H9 (cell line): ENCODE data around the gene PDE6G. TPM values are rescaled to one million over a fixed set of nuclear protein-coding genes. Genes with fewer than 3 reads are reported as not detected.
A peak's percentile ranks its signal among the peaks of the same experiment; 100 is the strongest.

Experiments
- DNase-seq: peaks from one replicate; pipeline ENCODE4 v3.0.0-alpha.2; 2017
- H2AFZ ChIP-seq: one replicate; pipeline ENCODE4 v1.6.1; 2013; ENCODE audit warnings: mild to moderate bottlenecking, low read length, control low read depth, moderate library complexity
- H2AK5ac ChIP-seq: 2 replicates; pipeline ENCODE4 v1.6.1; 2013; ENCODE audit warnings: low read length, control low read depth, mixed read lengths; ENCODE audit not compliant: insufficient read length
- H2BK120ac ChIP-seq: one replicate; pipeline ENCODE4 v1.6.1; 2013; ENCODE audit warnings: low read depth, mild to moderate bottlenecking, low read length, control low read depth, inconsistent platforms; ENCODE audit not compliant: poor library complexity, severe bottlenecking
- H2BK12ac ChIP-seq: 2 replicates; pipeline ENCODE4 v1.6.1; 2013; ENCODE audit warnings: low read length, control low read depth, mixed read lengths, low read depth; ENCODE audit not compliant: insufficient read length
- H2BK15ac ChIP-seq: 2 replicates; pipeline ENCODE4 v1.6.1; 2013; ENCODE audit warnings: low read depth, low read length, control low read depth
- H2BK20ac ChIP-seq: one replicate; pipeline ENCODE4 v1.6.1; 2013; ENCODE audit warnings: low read depth, mild to moderate bottlenecking, low read length, control low read depth, inconsistent platforms; ENCODE audit not compliant: poor library complexity, severe bottlenecking
- H2BK5ac ChIP-seq: 2 replicates; pipeline ENCODE4 v1.6.1; 2013; ENCODE audit warnings: low read length, control low read depth, mixed read lengths; ENCODE audit not compliant: insufficient read length
- H3K14ac ChIP-seq: 2 replicates; pipeline ENCODE4 v1.6.1; 2013; ENCODE audit warnings: low read length, control low read depth; ENCODE audit not compliant: insufficient read depth
- H3K18ac ChIP-seq: 2 replicates; pipeline ENCODE4 v1.6.1; 2013; ENCODE audit warnings: low read depth, mild to moderate bottlenecking, mixed read lengths, low read length, control low read depth; ENCODE audit not compliant: insufficient read length
- H3K23ac ChIP-seq: 2 replicates; pipeline ENCODE4 v1.6.1; 2013; ENCODE audit warnings: low read length, control low read depth, mixed read lengths, low read depth; ENCODE audit not compliant: insufficient read length
- H3K23me2 ChIP-seq: 2 replicates; pipeline ENCODE4 v1.6.1; 2013; ENCODE audit warnings: low read depth, mild to moderate bottlenecking, mixed read lengths, low read length, control low read depth; ENCODE audit not compliant: insufficient read length, poor library complexity, severe bottlenecking
- H3K27ac ChIP-seq: 2 replicates; pipeline ENCODE4 v1.5.1; 2013; ENCODE audit warnings: low read length, control low read depth, mixed read lengths, low read depth; ENCODE audit not compliant: insufficient read length
- H3K27me3 ChIP-seq: 2 replicates; pipeline ENCODE4 v1.6.1; 2013; ENCODE audit warnings: low read length, control low read depth, inconsistent platforms; ENCODE audit not compliant: insufficient read depth
- H3K4ac ChIP-seq: 2 replicates; pipeline ENCODE4 v1.6.1; 2013; ENCODE audit warnings: low read depth, mild to moderate bottlenecking, control low read depth, inconsistent platforms, low read length, moderate library complexity
- H3K4me1 ChIP-seq: 2 replicates; pipeline ENCODE4 v1.6.1; 2013; ENCODE audit warnings: low read length, control low read depth, inconsistent platforms; ENCODE audit not compliant: insufficient read depth
- H3K4me2 ChIP-seq: 2 replicates; pipeline ENCODE4 v1.6.1; 2013; ENCODE audit warnings: low read length, control low read depth, mixed read lengths; ENCODE audit not compliant: insufficient read length, insufficient read depth
- H3K56ac ChIP-seq: 2 replicates; pipeline ENCODE4 v1.6.1; 2013; ENCODE audit warnings: low read depth, mild to moderate bottlenecking, mixed read lengths, low read length, control low read depth; ENCODE audit not compliant: insufficient read length
- H3K79me1 ChIP-seq: 2 replicates; pipeline ENCODE4 v1.6.1; 2013; ENCODE audit warnings: low read depth, mild to moderate bottlenecking, moderate library complexity, low read length, control low read depth, inconsistent platforms; ENCODE audit not compliant: insufficient read depth, poor library complexity, severe bottlenecking
- H3K79me2 ChIP-seq: 2 replicates; pipeline ENCODE4 v1.6.1; 2013; ENCODE audit warnings: low read length, control low read depth, inconsistent platforms; ENCODE audit not compliant: insufficient read depth
- H3K9ac ChIP-seq: 2 replicates; pipeline ENCODE4 v1.6.1; 2013; ENCODE audit warnings: low read length, control low read depth, mixed read lengths; ENCODE audit not compliant: insufficient read length; ENCODE audit errors: extremely low read depth
- H3K9me3 ChIP-seq: one replicate; pipeline ENCODE4 v1.6.1; 2013; ENCODE audit warnings: low read depth, low read length, inconsistent platforms; ENCODE audit not compliant: control insufficient read depth
- H3T11ph ChIP-seq: one replicate; pipeline ENCODE4 v1.6.1; 2013; ENCODE audit warnings: mild to moderate bottlenecking, low read length, control low read depth, inconsistent platforms
- H4K20me1 ChIP-seq: one replicate; pipeline ENCODE4 v1.6.1; 2013; ENCODE audit not compliant: control insufficient read depth, insufficient read length, insufficient read depth
- H4K5ac ChIP-seq: 2 replicates; pipeline ENCODE4 v1.6.1; 2013; ENCODE audit warnings: low read depth, mild to moderate bottlenecking, mixed read lengths, low read length, control low read depth; ENCODE audit not compliant: insufficient read length
- H4K8ac ChIP-seq: replicated peaks from 2 replicates; pipeline ENCODE4 v1.6.1; 2013; ENCODE audit warnings: low read length, control low read depth, mixed read lengths, low read depth; ENCODE audit not compliant: insufficient read length
- H4K91ac ChIP-seq: 2 replicates; pipeline ENCODE4 v1.6.1; 2013; ENCODE audit warnings: low read depth, mild to moderate bottlenecking, moderate library complexity, mixed read lengths, low read length, control low read depth; ENCODE audit not compliant: insufficient read length
- H3K27ac Mint-ChIP-seq, 3 experiments: 2 replicates in 2 of 3; 3 replicates in 1 of 3; pipeline ENCODE4 v1.8.0; 2020 to 2021; ENCODE audit warnings: mixed read lengths in 3 of 3, mild to moderate bottlenecking in 1 of 3, moderate library complexity in 1 of 3
- H3K27me3 Mint-ChIP-seq: 2 replicates; pipeline ENCODE4 v1.8.0; 2021; ENCODE audit warnings: low read depth, mild to moderate bottlenecking, moderate library complexity, mixed read lengths
- H3K36me3 Mint-ChIP-seq, 3 experiments: 2 replicates in 2 of 3; 3 replicates in 1 of 3; pipeline ENCODE4 v1.8.0; 2020 to 2021; ENCODE audit warnings: low read depth in 3 of 3, mixed read lengths in 3 of 3; ENCODE audit not compliant: insufficient read depth in 1 of 3
- H3K4me1 Mint-ChIP-seq, 2 experiments: 2 replicates each; pipeline ENCODE4 v1.8.0; 2020; ENCODE audit warnings: mixed read lengths in 2 of 2
- H3K4me3 Mint-ChIP-seq, 2 experiments: 2 replicates in 1 of 2; 3 replicates in 1 of 2; pipeline ENCODE4 v1.8.0; 2020 to 2021; ENCODE audit warnings: mild to moderate bottlenecking in 2 of 2, mixed read lengths in 2 of 2, moderate library complexity in 1 of 2
- H3K9me3 Mint-ChIP-seq, 2 experiments: 2 replicates in 1 of 2; 3 replicates in 1 of 2; pipeline ENCODE4 v1.8.0; 2020; ENCODE audit warnings: mild to moderate bottlenecking in 2 of 2, mixed read lengths in 2 of 2, moderate library complexity in 1 of 2
- CTCF ChIP-seq: fragments of 200-600 bp; sonication (generic); conservative IDR thresholded peaks from 3 replicates; pipeline ENCODE4 v1.8.0; 2021; ENCODE audit warnings: antibody characterized with exemption, mild to moderate bottlenecking
- WGBS: extraction: QIAGEN DNeasy Blood & Tissue Kit; methylation state at CpG from one replicate; pipeline ENCODE4 v1.1.7; 2013; ENCODE audit warnings: missing lambda C conversion rate, low lambda C conversion rate, mixed read lengths; ENCODE audit not compliant: insufficient read length; ENCODE audit errors: extremely low coverage; 5-methylcytosine and 5-hydroxymethylcytosine counted together
- total RNA-seq: library from RNA; stranded (reverse); gene quantifications from 2 replicates; pipeline ENCODE4 v1.2.1, GENCODE V29; 2021

PDE6G gene
- total RNA-seq, 1 experiment from 2014 or later, result 5.7 TPM

GRCh38 chr17:81666342-81667191 lies 10.2 kb upstream of the PDE6G start, which contains the start of the genes CCDC137 and OXLD1:
Gene CCDC137 (plus strand): TSS chr17:81666737. CDS start chr17:81666767, 30 bp downstream.
Gene OXLD1 (minus strand): TSS chr17:81666605. CDS start chr17:81666577, 28 bp downstream.
- Mint-ChIP-seq H3K27me3 (no peaks in the 10 kb centered on the region), H3K4me3 (peak within 1 kb of the TSS; percentile 97), H3K36me3 (peaks cover 31 to 53% (median 53%) of the 10 kb centered on the region in 3 experiments; a peak in 6 of 7 replicates), H3K9me3 (no peaks in the 10 kb centered on the region), H3K4me1 (peaks cover 18 to 19% of the 10 kb centered on the region in 2 experiments), H3K27ac (peak within 1 kb of the TSS; percentile 87 to 98 (median 92); a peak in 6 of 7 replicates)
- Histone ChIP-seq H2BK12ac (no peak within 1 kb of the TSS), H2BK5ac (no peak within 1 kb of the TSS), H2AFZ (no peak within 1 kb of the TSS), H3K79me2 (peaks cover 4% of the 10 kb centered on the region; the same call in 1 of the 2 replicates), H3K18ac (no peak within 1 kb of the TSS), H4K91ac (no peak within 1 kb of the TSS), H3K23me2 (peaks cover 3% of the 10 kb centered on the region), H3K9ac (peak within 1 kb of the TSS; percentile 86), H3K4me2 (peak within 1 kb of the TSS; percentile 89), H3K27ac (no peak within 1 kb of the TSS), H2BK120ac (no peak within 1 kb of the TSS), H3K27me3 (no peaks in the 10 kb centered on the region), H2BK20ac (no peak within 1 kb of the TSS), H3K56ac (no peak within 1 kb of the TSS), H3K14ac (peak within 1 kb of the TSS; percentile 58), H3K4me1 (peaks cover 2% of the 10 kb centered on the region; the same call in 1 of the 2 replicates), H3K9me3 (no peaks in the 10 kb centered on the region), H4K20me1 (no peaks in the 10 kb centered on the region), H4K5ac (peak within 1 kb of the TSS; percentile 94), H3K4ac (no peak within 1 kb of the TSS), H2BK15ac (no peak within 1 kb of the TSS; the same call in 1 of the 2 replicates), H3K23ac (no peak within 1 kb of the TSS), H3T11ph (no peak within 1 kb of the TSS), H4K8ac (no peak within 1 kb of the TSS), H2AK5ac (no peak within 1 kb of the TSS), H3K79me1 (peaks cover 10% of the 10 kb centered on the region)
- WGBS, result no CpG with 5 or more reads among the region's 96 CpGs
- TF ChIP-seq CTCF, result no peak
- DNase-seq, result peak; percentile 99
